Transverse colon (tissue), 4 donors: Measurements from ENCODE around the gene SLC35B2. TPM values are rescaled to one million over a fixed set of nuclear protein-coding genes. Genes with fewer than 3 reads are reported as not detected.
A peak's percentile ranks its signal among the peaks of the same experiment; 100 is the strongest.

Source experiments
- DNase-seq: peaks from one replicate; pipeline ENCODE4 v3.0.0-alpha.2; 2019
- H3K27ac ChIP-seq, 4 donors: fragments of 200-600 bp; sonication (generic); 2 replicates each; pipeline ENCODE4 v1.5.1; 2016 to 2018; ENCODE audit warnings: inconsistent platforms in 4 of 4
- H3K27me3 ChIP-seq: fragments of 200-600 bp; sonication (generic); 2 replicates; pipeline ENCODE4 v1.5.1; 2017; ENCODE audit warnings: inconsistent platforms
- H3K36me3 ChIP-seq, 4 donors: fragments of 200-600 bp; sonication (generic); 2 replicates each; pipeline ENCODE4 v1.5.1; 2017 to 2019; ENCODE audit warnings: inconsistent platforms in 4 of 4
- H3K4me1 ChIP-seq, 4 donors: fragments of 200-600 bp; sonication (generic); 2 replicates each; pipeline ENCODE4 v1.5.1; 2017 to 2020; ENCODE audit warnings: inconsistent platforms in 4 of 4
- H3K4me3 ChIP-seq, 4 donors: fragments of 200-600 bp; sonication (generic); 1 replicate in 1 of 4; 2 replicates in 3 of 4; pipeline versions ENCODE4 v1.5.1 to v1.6.1; 2017 to 2019; ENCODE audit warnings: inconsistent platforms in 4 of 4
- H3K9me3 ChIP-seq, 2 donors: fragments of 200-600 bp; sonication (generic); 2 replicates each; pipeline ENCODE4 v1.5.1; 2017 to 2019; ENCODE audit warnings: inconsistent platforms in 2 of 2
- EP300 ChIP-seq: sonication (generic); formaldehyde crosslinking; IDR thresholded peaks from one replicate; pipeline ENCODE4 v1.6.1; 2017; ENCODE audit warnings: antibody characterized with exemption, low read depth
- POLR2A ChIP-seq: fragments of 450-650 bp; IDR thresholded peaks from one replicate; pipeline ENCODE4 v1.6.1; 2016; ENCODE audit warnings: antibody characterized with exemption, mild to moderate bottlenecking, moderate library complexity
- POLR2AphosphoS5 ChIP-seq, 3 donors: sonication (generic); formaldehyde crosslinking; IDR thresholded peaks; one replicate each; pipeline ENCODE4 v1.6.1; 2016; ENCODE audit warnings: antibody characterized with exemption in 3 of 3
- WGBS, 2 donors: methylation state at CpG; one replicate each; pipeline ENCODE4 v1.1.5; 2018; ENCODE audit warnings: low coverage in 1 of 2; 5-methylcytosine and 5-hydroxymethylcytosine counted together
- in situ Hi-C, 4 donors: fragments of 200-750 bp; cut with MboI; loops; one replicate each; pipeline versions ENCODE4 v1.15.0 to v1.15.1; 2017; ENCODE audit warnings: low sequenced_read_pairs in 3 of 4, low pct_ligation_motif_present in 1 of 4, low pct_unique_long_range_greater_than_20kb in 1 of 4
- intact Hi-C: fragments of 100-400 bp; cut with DNase I; formaldehyde crosslinking; loops from one replicate; pipeline ENCODE4 v1.15.1; 2023; ENCODE audit warnings: low total_unique reads
- total RNA-seq, 4 donors: library from RNA; depleted of rRNA; stranded (reverse); fragments of >200 nt; gene quantifications; one replicate each; pipeline ENCODE4 v1.1.0, GENCODE V29; 2016
- TF ChIP-seq, protein P1 (sequence below), 5 experiments: fragments of 200-600 bp in 3 of 5; fragments of 450-650 bp in 2 of 5; sonication (generic) in 3 of 5; IDR thresholded peaks; 1 replicate in 2 of 5; 2 replicates in 3 of 5; pipeline ENCODE4 v1.5.1; 2016 to 2017; ENCODE audit warnings: antibody characterized with exemption in 5 of 5, inconsistent platforms in 3 of 5, mild to moderate bottlenecking in 2 of 5, moderate library complexity in 1 of 5

The SLC35B2 gene
- total RNA-seq, 4 donors from 2014 or later: 9.0 to 36.4 (median 22.5) TPM

DNA sequence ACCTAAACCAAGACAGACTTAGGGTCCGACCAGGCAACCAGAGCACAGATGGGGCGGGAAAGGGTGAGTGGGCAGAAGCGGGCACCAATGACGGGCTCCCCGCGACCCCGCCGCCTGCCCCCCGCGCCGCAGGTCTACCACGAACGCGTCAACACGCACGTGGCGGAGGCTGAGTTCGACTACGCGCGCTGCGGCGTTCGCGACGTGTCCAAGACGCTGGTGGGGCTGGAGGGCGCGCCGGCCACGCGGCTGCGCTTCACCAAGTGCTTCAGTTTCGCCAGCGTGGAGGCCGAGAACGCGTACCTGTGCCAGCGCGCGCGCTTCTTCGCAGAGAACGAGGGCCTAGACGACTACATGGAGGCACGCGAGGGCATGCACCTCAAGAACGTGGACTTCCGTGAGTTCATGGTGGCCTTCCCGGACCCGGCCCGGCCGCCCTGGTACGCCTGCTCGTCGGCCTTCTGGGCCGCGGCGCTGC, 18.0 kb upstream of the SLC35B2 start:
- in situ Hi-C loops: no loop called here

DNA sequence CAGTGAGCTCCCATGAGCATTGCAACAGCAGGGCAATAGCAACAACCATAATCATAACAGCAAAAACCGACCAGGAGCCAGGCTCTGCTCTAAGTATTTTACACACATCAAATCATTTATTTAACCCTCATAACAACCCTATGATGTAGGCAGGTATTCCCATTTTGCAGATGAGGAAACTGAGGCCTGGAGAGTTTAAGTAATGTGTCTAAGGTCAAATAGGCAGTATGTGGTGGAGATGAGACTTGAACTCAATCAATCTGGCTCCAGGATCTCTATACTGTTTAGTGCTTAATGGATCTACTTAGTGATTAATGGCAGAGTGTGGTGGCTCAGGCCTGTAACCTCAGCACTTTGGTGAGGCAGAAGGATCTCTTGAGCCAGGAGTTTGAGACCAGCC, 16.3 kb upstream of the SLC35B2 start:
- H3K27me3 ChIP-seq: peaks cover 96% of the 10 kb centered on the region
- no peaks in the 10 kb centered on the region for H3K36me3 ChIP-seq
- H3K27ac ChIP-seq: no peak overlapping the region
- no peak for DNase-seq
- 47% methylated on average over 1 of the region's 1 CpG; no CpG with 5 or more reads in 1 of the 2 donors for WGBS, 2 donors
- H3K4me3 ChIP-seq: no peak overlapping the region
- in situ Hi-C loops (no loop called here), intact Hi-C loops (loop anchor here (10.0 kb wide), 1 partner anchor 61 kb away; no protein-coding TSS in a partner anchor)
- H3K4me1 ChIP-seq: peaks cover 0 to 18% (median 14%) of the 10 kb centered on the region in 4 donors
- H3K9me3 ChIP-seq: no peaks in the 10 kb centered on the region
- TF ChIP-seq EP300 (no peak), POLR2A (no peak), POLR2AphosphoS5 (IDR thresholded peaks at IDR 0.05) (no peak)
- TF ChIP-seq, protein P1, sequence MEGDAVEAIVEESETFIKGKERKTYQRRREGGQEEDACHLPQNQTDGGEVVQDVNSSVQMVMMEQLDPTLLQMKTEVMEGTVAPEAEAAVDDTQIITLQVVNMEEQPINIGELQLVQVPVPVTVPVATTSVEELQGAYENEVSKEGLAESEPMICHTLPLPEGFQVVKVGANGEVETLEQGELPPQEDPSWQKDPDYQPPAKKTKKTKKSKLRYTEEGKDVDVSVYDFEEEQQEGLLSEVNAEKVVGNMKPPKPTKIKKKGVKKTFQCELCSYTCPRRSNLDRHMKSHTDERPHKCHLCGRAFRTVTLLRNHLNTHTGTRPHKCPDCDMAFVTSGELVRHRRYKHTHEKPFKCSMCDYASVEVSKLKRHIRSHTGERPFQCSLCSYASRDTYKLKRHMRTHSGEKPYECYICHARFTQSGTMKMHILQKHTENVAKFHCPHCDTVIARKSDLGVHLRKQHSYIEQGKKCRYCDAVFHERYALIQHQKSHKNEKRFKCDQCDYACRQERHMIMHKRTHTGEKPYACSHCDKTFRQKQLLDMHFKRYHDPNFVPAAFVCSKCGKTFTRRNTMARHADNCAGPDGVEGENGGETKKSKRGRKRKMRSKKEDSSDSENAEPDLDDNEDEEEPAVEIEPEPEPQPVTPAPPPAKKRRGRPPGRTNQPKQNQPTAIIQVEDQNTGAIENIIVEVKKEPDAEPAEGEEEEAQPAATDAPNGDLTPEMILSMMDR (IDR thresholded peaks at IDR 0.05): no peak

More for the DNA sequence above, 18.0 kb upstream of the SLC35B2 start:
- Histone ChIP-seq H3K4me3 (peak overlapping the region in 1 of 4 donors; percentile 36), H3K27ac (no peak overlapping the region), H3K36me3 (no peaks in the 10 kb centered on the region), H3K4me1 (peaks cover 0 to 14% (median 12%) of the 10 kb centered on the region in 4 donors), H3K9me3 (no peaks in the 10 kb centered on the region), H3K27me3 (peaks cover 84% of the 10 kb centered on the region)
- 93% methylated on average over 59 of the region's 59 CpGs; no CpG with 5 or more reads in 1 of the 2 donors for whole genome bisulfite sequencing, 2 donors
- TF ChIP-seq EP300: no peak
- TF ChIP-seq POLR2A: no peak
- TF ChIP-seq, protein P1 (IDR thresholded peaks at IDR 0.05): no peak
- TF ChIP-seq POLR2AphosphoS5 (IDR thresholded peaks at IDR 0.05): no peak
- intact Hi-C loops: loop anchor here (10.0 kb wide), 1 partner anchor 59 kb away; no protein-coding TSS in a partner anchor
- DNase-seq: no peak

DNA sequence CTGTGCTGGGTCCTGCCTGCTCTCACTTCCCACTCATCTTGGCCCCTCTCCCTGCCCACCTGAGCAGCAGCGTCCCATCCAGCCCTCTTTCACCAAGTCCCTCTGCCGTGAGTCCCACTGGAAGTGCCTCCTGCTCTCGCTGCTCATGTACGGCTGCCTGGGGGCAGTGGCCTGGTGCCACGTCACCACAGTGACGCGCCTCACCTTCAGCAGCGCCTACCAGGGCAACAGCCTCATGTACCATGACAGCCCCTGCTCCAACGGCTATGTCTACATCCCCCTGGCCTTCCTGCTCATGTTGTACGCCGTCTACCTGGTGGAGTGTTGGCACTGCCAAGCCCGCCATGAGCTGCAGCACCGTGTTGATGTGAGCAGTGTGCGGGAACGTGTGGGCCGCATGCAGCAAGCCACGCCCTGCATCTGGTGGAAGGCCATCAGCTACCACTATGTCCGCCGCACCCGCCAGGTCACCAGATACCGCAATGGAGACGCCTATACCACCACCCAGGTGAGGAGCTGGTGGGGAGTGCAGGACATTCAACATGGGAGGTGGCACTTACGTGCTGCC, 15.8 kb upstream of the SLC35B2 start:
- Histone ChIP-seq H3K9me3 (no peaks in the 10 kb centered on the region), H3K4me3 (no peak overlapping the region), H3K27ac (no peak overlapping the region), H3K4me1 (peaks cover 0 to 18% (median 14%) of the 10 kb centered on the region in 4 donors), H3K27me3 (peaks cover 98% of the 10 kb centered on the region), H3K36me3 (no peaks in the 10 kb centered on the region)
- 81% methylated on average over 23 of the region's 23 CpGs; no CpG with 5 or more reads in 1 of the 2 donors for WGBS, 2 donors
- intact Hi-C loops (loop anchor here (10.0 kb wide), 1 partner anchor 62 kb away; no protein-coding TSS in a partner anchor), in situ Hi-C loops (no loop called here)
- DNase-seq: no peak
- TF ChIP-seq, protein P1 (IDR thresholded peaks at IDR 0.05): no peak
- no peak for TF ChIP-seq POLR2A
- TF ChIP-seq POLR2AphosphoS5 (IDR thresholded peaks at IDR 0.05): no peak
- TF ChIP-seq EP300: no peak

DNA sequence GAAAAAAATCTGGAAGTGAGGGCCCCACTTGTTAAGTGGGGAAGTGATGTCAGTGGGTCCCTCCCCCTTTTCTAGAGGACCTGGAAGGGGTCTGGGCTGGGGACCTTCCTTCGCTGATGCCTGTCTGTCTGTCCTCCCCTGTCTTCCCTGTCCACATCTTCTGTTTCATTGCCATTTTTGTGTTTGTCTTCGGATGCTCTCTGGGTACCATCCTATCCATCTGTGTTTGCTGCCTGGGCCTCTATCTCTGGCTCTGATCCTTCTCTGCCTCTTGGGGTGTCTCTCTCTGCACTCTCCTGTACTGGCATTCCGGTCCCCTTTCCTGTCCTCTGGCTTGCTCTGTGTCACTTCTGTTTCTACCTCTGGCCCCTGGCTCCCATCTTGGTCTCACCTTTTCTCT, 15.2 kb upstream of the SLC35B2 start:
- TF ChIP-seq POLR2AphosphoS5 (IDR thresholded peaks at IDR 0.05) (no peak), EP300 (no peak), POLR2A (no peak)
- TF ChIP-seq, protein P1 (IDR thresholded peaks at IDR 0.05): no peak
- H3K9me3 ChIP-seq: no peaks in the 10 kb centered on the region
- DNase-seq: no peak
- H3K4me3 ChIP-seq: no peak overlapping the region
- peaks cover 0 to 18% (median 14%) of the 10 kb centered on the region in 4 donors for H3K4me1 ChIP-seq
- 60 to 88% methylated on average over 1 to 3 of the region's 3 CpGs for WGBS, 2 donors
- in situ Hi-C loops (no loop called here), intact Hi-C loops (loop anchor here (10.0 kb wide), 1 partner anchor 62 kb away; no protein-coding TSS in a partner anchor)
- no peak overlapping the region for H3K27ac ChIP-seq
- peaks cover 92% of the 10 kb centered on the region for H3K27me3 ChIP-seq
- H3K36me3 ChIP-seq: no peaks in the 10 kb centered on the region
